HEK293 (cell line): ENCODE measurements around the gene ABCA3.

Experiments
- HOXD13 ChIP-seq: sonication (generic); formaldehyde crosslinking; IDR thresholded peaks from 2 replicates; pipeline ENCODE4 v1.8.0; 2022; ENCODE audit warnings: missing genetic modification reagents, borderline replicate concordance
- KLF16 ChIP-seq: fragments of 450-650 bp; formaldehyde crosslinking; IDR thresholded peaks from 2 replicates; pipeline ENCODE4 v1.5.1; 2017; ENCODE audit warnings: missing biosample characterization, missing genetic modification characterization
- TF ChIP-seq, protein P1 (sequence below): sonication (generic); formaldehyde crosslinking; IDR thresholded peaks from 2 replicates; pipeline ENCODE4 v1.8.1; 2022; ENCODE audit warnings: mild to moderate bottlenecking, moderate library complexity, missing genetic modification reagents
- TF ChIP-seq, protein P2 (sequence below): fragments of 450-650 bp; formaldehyde crosslinking; IDR thresholded peaks from 2 replicates; pipeline ENCODE4 v1.5.1; 2017; ENCODE audit warnings: missing biosample characterization, mild to moderate bottlenecking, missing genetic modification characterization, moderate library complexity
- TF ChIP-seq, protein P3 (sequence below): fragments of 450-650 bp; formaldehyde crosslinking; conservative IDR thresholded peaks from 2 replicates; pipeline ENCODE4 v1.5.1; 2016; ENCODE audit warnings: low read depth, missing biosample characterization, missing genetic modification characterization

DNA sequence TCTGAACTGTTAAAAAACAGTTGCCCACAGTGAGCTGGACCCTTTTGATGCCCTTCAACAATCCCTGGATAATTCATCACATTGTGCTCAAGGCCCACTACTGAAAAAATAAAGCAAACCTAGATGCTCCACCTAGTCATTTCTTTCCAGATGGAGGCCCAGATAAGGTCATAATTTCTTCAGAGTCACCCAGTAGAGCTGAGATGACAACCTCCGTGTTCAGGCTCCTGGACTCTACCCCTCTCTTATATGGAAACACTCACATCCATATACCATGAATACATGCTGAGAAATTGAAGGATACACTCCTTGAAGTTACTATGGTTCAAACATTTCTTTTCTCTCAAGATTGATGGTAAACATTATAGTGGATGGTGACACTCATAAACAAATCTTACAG, 2.7 kb upstream of the ABCA3 start:
- TF ChIP-seq, protein P1, sequence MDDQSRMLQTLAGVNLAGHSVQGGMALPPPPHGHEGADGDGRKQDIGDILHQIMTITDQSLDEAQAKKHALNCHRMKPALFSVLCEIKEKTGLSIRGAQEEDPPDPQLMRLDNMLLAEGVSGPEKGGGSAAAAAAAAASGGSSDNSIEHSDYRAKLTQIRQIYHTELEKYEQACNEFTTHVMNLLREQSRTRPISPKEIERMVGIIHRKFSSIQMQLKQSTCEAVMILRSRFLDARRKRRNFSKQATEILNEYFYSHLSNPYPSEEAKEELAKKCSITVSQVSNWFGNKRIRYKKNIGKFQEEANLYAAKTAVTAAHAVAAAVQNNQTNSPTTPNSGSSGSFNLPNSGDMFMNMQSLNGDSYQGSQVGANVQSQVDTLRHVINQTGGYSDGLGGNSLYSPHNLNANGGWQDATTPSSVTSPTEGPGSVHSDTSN, result no peak
- TF ChIP-seq HOXD13 (no peak), KLF16 (tag by site-specific recombination) (no peak)
- TF ChIP-seq, protein P2, sequence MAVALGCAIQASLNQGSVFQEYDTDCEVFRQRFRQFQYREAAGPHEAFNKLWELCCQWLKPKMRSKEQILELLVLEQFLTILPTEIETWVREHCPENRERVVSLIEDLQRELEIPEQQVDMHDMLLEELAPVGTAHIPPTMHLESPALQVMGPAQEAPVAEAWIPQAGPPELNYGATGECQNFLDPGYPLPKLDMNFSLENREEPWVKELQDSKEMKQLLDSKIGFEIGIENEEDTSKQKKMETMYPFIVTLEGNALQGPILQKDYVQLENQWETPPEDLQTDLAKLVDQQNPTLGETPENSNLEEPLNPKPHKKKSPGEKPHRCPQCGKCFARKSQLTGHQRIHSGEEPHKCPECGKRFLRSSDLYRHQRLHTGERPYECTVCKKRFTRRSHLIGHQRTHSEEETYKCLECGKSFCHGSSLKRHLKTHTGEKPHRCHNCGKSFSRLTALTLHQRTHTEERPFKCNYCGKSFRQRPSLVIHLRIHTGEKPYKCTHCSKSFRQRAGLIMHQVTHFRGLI (tag by site-specific recombination), result no peak
- TF ChIP-seq, protein P3, sequence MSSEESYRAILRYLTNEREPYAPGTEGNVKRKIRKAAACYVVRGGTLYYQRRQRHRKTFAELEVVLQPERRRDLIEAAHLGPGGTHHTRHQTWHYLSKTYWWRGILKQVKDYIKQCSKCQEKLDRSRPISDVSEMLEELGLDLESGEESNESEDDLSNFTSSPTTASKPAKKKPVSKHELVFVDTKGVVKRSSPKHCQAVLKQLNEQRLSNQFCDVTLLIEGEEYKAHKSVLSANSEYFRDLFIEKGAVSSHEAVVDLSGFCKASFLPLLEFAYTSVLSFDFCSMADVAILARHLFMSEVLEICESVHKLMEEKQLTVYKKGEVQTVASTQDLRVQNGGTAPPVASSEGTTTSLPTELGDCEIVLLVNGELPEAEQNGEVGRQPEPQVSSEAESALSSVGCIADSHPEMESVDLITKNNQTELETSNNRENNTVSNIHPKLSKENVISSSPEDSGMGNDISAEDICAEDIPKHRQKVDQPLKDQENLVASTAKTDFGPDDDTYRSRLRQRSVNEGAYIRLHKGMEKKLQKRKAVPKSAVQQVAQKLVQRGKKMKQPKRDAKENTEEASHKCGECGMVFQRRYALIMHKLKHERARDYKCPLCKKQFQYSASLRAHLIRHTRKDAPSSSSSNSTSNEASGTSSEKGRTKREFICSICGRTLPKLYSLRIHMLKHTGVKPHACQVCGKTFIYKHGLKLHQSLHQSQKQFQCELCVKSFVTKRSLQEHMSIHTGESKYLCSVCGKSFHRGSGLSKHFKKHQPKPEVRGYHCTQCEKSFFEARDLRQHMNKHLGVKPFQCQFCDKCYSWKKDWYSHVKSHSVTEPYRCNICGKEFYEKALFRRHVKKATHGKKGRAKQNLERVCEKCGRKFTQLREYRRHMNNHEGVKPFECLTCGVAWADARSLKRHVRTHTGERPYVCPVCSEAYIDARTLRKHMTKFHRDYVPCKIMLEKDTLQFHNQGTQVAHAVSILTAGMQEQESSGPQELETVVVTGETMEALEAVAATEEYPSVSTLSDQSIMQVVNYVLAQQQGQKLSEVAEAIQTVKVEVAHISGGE, result no peak
